Brain pericyte (primary cell): ENCODE results near the gene ALK.

Experiments used
- DNase-seq: peaks from one replicate; pipeline ENCODE4 v3.0.0-alpha.2; 2012; ENCODE audit warnings: low read depth, low spot score

The ALK gene

GRCh38 chr2:29202819-29203495 lies 718.4 kb downstream of the ALK start:
- no peak for DNase-seq

- no peak for DNase-seq
Observed at GRCh38 chr2:29201979-29202378, 719.4 kb downstream of the ALK start.

GRCh38 chr2:29196792-29197788 lies 724.3 kb downstream of the ALK start:
- no peak for DNase-seq

GRCh38 chr2:29195796-29196195 lies 725.6 kb downstream of the ALK start:
- no peak for DNase-seq

GRCh38 chr2:29193681-29194080 lies 727.7 kb downstream of the ALK start:
- no peak for DNase-seq

- DNase-seq = no peak
Observed at GRCh38 chr2:29193111-29193510, 728.3 kb downstream of the ALK start.

GRCh38 chr2:29192526-29192925 lies 728.9 kb downstream of the ALK start:
- DNase-seq = no peak

GRCh38 chr2:29191817-29192216 lies 729.6 kb downstream of the ALK start:
- no peak for DNase-seq

GRCh38 chr2:29189052-29189451 lies 732.3 kb downstream of the ALK start:
- no peak for DNase-seq

- no peak for DNase-seq
Observed at GRCh38 chr2:29187926-29188325, 733.5 kb downstream of the ALK start.

GRCh38 chr2:29186817-29187216 lies 734.6 kb downstream of the ALK start:
- DNase-seq = no peak

GRCh38 chr2:29184531-29184930 lies 736.9 kb downstream of the ALK start:
- no peak for DNase-seq

- DNase-seq = no peak
Observed at GRCh38 chr2:29182920-29183319, 738.5 kb downstream of the ALK start.

GRCh38 chr2:29182334-29182733 lies 739.1 kb downstream of the ALK start:
- DNase-seq = no peak

GRCh38 chr2:29175338-29175737 lies 746.0 kb downstream of the ALK start:
- DNase-seq = no peak

GRCh38 chr2:29174937-29175336 lies 746.4 kb downstream of the ALK start:
- no peak for DNase-seq

- no peak for DNase-seq
Observed at GRCh38 chr2:29166242-29167039, 754.9 kb downstream of the ALK start.

GRCh38 chr2:29165362-29166241 lies 755.8 kb downstream of the ALK start:
- DNase-seq = peak; percentile 51

GRCh38 chr2:29164091-29164846 lies 757.1 kb downstream of the ALK start:
- no peak for DNase-seq

- DNase-seq = no peak
Observed at GRCh38 chr2:29162204-29162928, 759.0 kb downstream of the ALK start.
